HEK293T (cell line): ENCODE measurements around the gene KCNG2.

ENCODE experiments used
- BHLHE40 ChIP-seq: fragments of 450-650 bp; IDR thresholded peaks from 2 replicates; pipeline ENCODE4 v1.6.1; 2016; ENCODE audit warnings: mild to moderate bottlenecking, moderate library complexity, borderline replicate concordance
- ELF4 ChIP-seq: fragments of 450-650 bp; IDR thresholded peaks from 2 replicates; pipeline ENCODE4 v1.6.1; 2017; ENCODE audit warnings: antibody characterized with exemption
- PKNOX1 ChIP-seq: fragments of 450-650 bp; IDR thresholded peaks from 2 replicates; pipeline ENCODE4 v1.6.1; 2016
- SP1 ChIP-seq: fragments of 450-650 bp; IDR thresholded peaks from 2 replicates; pipeline ENCODE4 v1.6.1; 2017
- ZNF384 ChIP-seq: fragments of 450-650 bp; IDR thresholded peaks from 2 replicates; pipeline ENCODE4 v1.6.1; 2016

DNA sequence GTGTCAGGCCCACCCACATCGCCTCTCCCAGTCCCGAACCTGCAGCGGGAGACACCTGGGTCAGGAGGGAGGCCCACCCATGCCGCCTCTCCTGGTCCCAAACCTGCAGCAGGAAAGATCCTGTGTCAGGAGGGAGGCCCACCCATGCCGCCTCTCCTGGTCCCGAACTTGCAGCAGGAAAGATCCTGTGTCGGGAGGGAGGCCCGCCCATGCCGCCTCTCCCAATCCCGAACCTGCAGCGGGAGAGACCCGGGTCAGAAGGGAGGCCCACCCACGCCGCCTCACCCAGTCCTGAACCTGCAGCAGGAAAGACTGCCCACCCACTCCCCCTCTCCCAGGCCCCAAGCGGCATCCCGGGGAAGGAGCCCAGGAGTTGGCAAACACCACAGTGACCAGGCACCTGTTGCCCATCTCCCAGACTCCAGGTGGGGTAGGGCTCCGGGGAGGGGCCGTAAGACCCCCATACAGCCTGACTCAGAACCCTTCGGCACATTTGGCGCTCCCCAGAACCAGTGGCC is 145.9 kb downstream of the KCNG2 start:
- no peak for TF ChIP-seq ELF4
- no peak for TF ChIP-seq SP1
- no peak for TF ChIP-seq ZNF384
- TF ChIP-seq BHLHE40: no peak
- TF ChIP-seq PKNOX1: no peak
